ENCODE results near the gene USP36.

The USP36 gene

GRCh38 chr17:78808163-78808562, 32.5 kb downstream of the USP36 start:
- no peak for DNase-seq

DNA sequence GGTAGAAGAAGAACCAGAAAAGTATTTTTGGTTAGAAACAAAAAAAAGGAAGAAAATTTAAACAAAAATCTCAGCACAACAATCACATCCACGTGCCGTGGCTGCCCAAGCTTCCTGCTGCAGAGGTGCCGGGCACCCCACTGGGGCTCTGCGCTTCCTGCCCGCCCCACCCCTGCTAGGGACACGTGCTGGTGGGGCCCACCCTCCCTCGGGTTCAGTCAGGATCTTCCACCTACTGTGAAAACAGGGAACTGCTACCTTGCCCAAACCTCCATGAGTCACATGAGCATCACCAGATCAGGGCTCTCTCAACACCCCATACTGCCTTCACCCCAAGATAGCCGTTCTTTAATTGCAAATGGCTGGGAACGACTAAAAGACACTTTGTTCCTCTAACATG, 34.2 kb downstream of the USP36 start:
- no peak for DNase-seq

DNA sequence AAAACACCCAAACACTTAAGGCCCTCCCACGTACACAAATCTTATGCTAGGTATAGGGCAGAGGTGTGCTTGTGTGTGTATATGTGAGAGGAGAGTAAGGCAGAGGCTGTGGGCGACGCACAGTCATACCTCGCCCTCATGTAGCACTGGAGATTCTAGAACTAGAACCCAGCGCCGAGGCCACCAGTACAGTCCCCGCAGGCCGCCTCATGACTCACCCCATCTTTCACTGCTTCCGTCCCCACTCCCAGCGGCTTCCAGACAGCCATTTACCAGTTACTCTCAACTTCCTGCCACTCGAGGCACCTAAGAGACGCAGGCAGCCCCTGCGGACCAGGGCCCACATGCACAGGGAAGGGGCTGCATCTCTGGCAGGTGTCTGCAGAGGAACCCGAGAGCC, 35.3 kb downstream of the USP36 start:
- peak; percentile 75 for DNase-seq

- DNase-seq = no peak
Measured at GRCh38 chr17:78804777-78805176, 35.8 kb downstream of the USP36 start.

DNA sequence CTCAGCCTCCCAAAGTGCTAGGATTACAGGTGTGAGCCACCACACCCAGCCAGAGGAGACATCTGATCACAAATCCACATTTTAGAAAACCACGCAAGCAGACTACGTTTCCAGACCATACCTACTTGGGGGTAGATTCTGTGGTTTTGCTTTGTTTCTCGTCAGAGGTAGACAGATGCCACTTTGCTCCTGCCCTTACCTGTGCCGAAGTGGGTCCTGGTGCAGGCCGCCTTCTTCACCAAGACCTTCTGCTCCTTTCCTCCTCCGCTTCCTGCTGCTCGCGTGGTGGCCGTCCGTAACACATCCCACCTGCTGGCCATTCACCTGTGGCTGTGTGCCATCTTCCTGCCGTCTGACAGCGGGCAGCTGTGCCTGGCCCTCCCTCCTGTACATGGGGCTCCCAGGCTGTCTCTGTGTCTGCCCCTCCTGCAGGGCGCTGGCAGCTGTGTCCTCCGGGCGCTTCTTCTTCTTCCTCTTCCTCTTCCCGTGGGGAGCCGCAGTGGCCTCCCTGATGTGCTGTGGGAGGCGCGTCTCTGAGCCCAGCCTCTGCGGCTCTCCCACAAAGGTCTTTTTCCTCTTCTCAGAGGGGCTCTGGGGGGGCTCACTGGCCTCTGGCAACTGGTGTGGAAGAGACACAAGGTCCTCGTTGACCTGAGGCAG, 37.3 kb downstream of the USP36 start:
- no peak for DNase-seq

DNA sequence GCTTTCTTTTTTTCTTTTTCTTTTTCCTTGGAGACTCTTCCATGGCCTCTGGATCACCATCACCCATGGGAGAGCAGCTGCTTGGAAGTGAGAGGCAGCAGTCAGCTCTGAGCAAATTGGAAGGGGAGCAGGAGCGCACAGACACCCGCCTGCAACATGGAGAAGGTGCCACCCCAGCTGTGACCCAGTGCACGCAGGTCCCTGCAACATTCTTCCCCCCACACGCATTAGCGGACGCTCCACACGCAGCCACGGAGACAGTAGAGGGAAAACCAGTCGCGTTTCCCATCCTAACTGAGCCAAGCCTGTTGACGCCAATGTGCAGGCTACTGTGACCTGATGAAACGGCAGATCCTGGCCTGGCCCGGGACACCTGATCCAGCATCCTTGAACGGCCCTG, 38.2 kb downstream of the USP36 start:
- DNase-seq = no peak

GRCh38 chr17:78802008-78802407, 38.6 kb downstream of the USP36 start:
- no peak for DNase-seq

DNA sequence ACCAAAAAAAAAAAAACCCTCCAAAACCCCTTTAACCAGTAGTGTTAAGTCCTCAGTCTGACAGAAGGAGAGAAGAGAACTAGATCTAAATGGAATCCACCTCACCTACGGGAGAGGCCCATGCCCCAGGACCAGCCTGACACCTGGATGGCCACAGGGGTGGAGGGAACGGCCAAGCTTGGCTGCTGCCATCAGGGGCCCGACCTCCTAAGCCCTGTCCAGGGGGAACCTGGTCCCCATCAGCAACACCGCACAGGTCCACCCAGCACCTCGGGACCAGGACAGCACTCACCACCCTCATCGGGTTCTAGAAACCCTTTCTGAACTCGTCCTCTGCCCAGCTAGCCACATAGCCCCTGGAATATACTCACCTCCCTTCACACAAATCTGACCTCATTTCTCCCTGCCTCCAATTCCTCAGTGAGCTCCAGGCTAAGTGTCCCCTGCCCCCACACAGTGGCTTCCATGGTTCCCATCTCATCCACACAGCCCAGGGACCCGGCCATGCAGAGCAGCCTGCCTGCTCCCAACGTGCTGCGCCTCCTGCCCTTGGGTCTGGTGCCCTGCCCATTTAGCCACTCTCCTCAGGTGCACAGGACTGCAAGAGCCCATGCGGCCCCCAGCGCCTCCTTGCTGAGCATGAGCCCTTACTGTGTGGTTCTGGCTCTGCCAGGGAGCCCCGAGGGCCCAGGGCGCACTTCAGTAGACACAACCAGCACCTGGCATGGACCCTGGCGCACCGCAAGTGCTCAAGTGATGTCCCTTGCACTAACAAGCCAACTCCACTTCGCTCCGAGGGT, 40.3 kb downstream of the USP36 start:
- no peak for DNase-seq

DNA sequence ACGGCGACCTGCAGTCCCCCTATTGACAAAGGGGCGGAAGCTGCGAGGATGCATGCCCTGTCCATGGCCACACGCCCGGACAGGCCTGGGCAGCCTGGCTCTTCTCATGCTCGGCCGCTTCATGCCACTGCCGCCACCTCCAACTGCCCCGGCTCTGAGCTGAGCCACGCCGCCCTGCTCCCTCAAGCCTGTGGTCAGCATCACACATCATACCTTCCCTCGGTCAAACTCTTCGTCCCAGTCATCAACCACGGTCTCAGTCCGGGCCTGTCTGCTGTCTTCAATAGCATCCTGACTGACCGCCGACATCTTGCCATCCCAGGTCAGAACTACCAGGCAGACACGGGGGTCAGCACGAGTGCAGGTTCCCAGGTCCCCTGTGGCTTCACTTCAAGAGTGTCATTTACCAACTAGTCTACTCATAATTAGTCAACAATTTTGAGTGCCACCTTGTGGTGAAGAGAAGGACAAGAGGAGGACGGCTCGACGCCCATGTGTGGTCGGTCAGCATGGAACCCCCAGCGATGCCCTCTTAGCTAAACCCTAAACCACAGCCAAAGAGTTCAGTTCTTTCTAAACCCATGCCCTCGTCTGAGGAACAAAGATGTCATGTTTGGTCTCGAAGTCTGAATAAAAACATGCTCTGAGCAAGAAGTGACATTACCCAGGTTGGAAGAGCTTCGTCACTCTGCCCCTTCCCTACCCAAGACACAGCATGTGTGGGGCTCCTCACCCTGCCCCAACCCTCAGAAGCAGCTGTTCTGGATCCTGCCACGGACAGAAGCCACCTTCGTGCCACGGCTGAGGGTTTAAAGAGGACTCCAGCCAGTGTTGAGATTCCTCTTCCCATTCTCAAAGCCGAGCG, 41.7 kb downstream of the USP36 start:
- no peak for DNase-seq

- DNase-seq = no peak
Measured at GRCh38 chr17:78797691-78798585, 42.7 kb downstream of the USP36 start.

GRCh38 chr17:78797213-78797612, 43.4 kb downstream of the USP36 start:
- no peak for DNase-seq

- DNase-seq = no peak
Measured at GRCh38 chr17:78796517-78796900, 44.1 kb downstream of the USP36 start.

DNA sequence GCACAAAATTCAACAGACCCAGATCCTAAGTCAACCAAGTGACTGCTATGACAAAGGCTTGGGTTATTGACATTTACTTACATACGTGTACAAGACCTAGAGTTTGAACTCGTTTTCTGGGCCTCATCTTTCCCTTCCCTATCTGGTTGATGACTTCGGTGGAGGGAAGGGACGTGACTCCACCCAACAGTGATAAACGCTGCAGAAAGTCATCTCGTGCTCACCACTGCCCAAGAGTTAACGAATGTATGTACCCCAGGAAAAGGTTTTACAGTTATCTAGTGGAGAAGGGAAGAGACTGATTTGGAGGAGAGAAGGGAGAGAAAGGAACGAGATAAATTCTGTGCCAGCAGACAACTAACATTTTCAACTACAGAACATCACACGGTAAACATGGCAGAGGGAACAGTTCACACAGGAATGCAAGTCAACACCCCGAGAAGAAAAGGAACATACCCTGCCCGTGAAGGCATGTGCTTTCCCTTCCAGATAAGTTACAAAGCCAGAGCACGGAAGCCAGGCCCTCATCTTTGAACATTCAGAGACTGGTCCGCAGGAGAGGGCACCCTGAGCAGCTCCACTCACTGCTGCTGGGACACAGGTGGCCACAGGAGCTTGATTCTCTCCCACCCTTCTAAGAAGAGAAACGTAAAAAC, 44.6 kb downstream of the USP36 start:
- no peak for DNase-seq

DNA sequence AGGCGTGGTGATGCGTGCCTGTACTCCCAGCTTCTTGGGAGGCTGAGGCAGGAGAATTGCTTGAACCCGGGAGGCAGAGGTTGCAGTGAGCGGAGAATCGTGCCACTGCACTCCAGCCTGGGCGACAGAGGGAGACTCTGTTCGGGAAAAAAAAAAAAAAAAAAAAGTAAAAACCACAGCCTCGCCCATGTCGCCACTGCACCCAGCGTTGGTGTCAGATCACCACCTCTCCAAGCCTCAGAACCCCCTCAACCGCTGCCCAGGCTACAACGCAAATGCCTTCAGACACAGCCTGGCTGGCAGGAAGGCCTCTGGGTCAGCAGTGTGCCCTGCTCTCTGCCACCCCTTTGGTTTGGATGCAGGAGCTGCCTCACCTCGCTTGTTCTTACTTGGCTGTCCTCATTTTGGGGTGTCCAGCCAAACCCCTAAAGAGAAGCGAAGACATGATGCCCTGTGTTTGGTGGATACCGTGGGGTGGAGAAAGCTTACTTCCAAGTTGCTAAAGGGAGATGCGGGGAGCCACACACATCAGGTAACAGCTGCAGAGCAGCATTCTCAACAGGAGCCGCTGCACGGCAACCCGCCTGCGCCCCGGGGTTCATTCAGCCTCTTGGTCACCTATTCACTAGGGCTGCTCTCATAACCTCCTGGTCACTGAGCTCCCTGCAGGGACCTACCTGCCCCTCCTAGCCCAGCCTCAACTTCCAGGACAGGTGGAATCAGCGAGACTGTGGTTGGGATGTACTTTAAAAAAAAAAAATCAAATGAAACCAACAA, 45.6 kb downstream of the USP36 start:
- no peak for DNase-seq

- no peak for DNase-seq
Measured at GRCh38 chr17:78794399-78794798, 46.2 kb downstream of the USP36 start.

- no peak for DNase-seq
Measured at GRCh38 chr17:78793968-78794367, 46.6 kb downstream of the USP36 start.

DNA sequence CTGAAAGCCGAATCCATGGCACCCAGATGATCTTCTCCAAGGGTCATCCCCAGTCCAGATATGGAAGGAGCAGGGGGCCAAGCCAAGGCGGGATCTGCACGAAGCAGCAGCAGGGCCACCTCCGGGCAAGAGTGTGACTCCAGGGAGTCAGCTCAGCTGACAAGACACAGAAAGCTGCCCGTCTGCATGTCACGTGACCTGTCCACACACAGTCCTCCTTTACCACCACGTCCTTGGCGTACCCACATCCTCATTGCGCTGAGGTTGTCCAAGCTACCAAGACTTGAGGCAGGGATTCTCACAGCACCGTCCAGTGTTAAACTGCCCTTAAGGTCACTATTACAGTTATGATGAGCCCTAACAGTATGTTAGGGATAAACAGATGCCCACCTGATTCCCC, 47.2 kb downstream of the USP36 start:
- no peak for DNase-seq

DNA sequence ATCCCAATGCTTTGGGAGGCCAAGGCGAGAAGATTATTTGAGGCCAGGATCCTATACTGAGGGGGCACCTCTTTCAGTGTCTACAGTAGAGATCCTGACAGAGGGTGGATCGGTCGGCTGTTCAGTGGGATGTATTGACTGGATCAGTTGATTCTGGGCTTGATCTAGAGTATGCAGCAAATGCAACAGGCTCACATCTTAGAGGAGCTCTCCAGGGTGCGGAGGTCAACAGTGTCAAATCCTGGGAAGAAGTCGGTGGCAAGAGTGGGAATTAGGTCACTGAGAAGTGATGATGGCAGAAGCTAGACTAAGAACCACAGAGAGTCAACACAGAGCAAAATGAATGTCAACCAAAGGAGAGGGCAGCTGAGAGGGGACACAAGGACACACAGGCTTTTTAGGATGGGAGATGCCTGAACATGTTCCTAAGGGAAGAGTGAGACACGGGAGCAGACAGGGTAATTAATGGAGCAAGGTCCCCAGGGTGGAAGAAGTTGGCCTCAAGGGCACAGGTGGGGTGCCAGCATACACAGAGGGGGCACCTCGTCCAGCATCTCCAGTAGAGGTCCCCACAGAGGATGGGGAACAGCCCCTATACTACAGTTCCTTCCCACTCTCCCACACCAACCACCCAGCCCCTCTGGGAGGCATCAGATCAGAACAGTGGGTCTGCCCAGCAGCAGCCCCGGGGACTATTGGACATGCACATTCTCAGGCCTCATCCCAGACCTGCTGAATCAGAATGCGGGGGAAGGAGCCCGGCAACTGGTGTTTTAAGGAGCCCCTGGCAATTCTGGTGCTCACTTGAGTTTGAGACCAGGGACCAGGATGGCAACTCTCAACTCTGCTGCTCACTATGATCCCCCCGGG, 48.5 kb downstream of the USP36 start:
- DNase-seq = no peak

- no peak for DNase-seq
Measured at GRCh38 chr17:78790552-78790951, 50.1 kb downstream of the USP36 start.

DNA sequence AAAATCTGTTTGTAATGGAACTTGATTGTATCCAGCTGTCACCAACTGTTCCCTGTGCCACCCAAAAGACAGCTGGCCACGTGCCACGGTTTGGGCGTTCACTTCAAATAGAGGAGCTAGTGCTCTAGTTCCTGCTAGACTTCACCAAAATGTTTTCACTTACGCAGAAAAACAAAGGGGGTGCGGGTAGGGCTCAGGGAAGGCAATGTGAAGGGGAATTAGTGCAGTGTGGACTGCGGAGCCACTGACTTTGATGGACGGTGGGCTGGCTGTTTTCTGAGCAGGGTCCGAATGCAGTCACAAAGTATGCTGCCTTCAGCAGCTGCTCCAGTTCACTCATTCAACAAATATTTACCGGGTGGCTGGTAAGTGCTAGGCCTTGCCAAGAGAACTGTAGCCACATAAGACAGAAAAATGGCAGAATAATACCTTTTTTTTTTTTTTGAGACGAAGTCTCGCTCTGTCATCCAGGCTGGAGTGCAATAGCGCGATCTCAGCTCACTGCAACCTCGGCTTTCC, 50.9 kb downstream of the USP36 start:
- no peak for DNase-seq
